Vagina (tissue), 2 donors: ENCODE data around the gene SPATA25. TPM values are rescaled to one million over a fixed set of nuclear protein-coding genes. Genes with fewer than 3 reads are reported as not detected.
A peak's percentile ranks its signal among the peaks of the same experiment; 100 is the strongest.

ENCODE experiments used
- DNase-seq, 2 donors: peaks; one replicate each; pipeline ENCODE4 v3.0.0-alpha.2; 2017; ENCODE audit errors: extremely low spot score in 2 of 2
- H3K27ac ChIP-seq: fragments of 200-600 bp; sonication (generic); one replicate; pipeline ENCODE4 v1.5.1; 2019
- H3K27me3 ChIP-seq: fragments of 200-600 bp; sonication (generic); one replicate; pipeline ENCODE4 v1.5.1; 2019
- H3K36me3 ChIP-seq, 2 donors: fragments of 200-600 bp; sonication (generic); one replicate each; pipeline ENCODE4 v1.5.1; 2017 to 2019
- H3K4me1 ChIP-seq: fragments of 200-600 bp; sonication (generic); one replicate; pipeline ENCODE4 v1.5.1; 2019
- H3K4me3 ChIP-seq, 2 donors: fragments of 200-600 bp; sonication (generic); 1 replicate in 1 of 2; 2 replicates in 1 of 2; pipeline ENCODE4 v1.5.1; 2016 to 2019
- H3K9me3 ChIP-seq: fragments of 200-600 bp; sonication (generic); one replicate; pipeline ENCODE4 v1.5.1; 2019
- CTCF ChIP-seq, 3 experiments: fragments of 450-650 bp in 2 of 3; fragments of 200-600 bp in 1 of 3; sonication (generic) in 1 of 3; IDR thresholded peaks; one replicate each; pipeline ENCODE4 v1.5.1; 2017 to 2019; ENCODE audit warnings: antibody characterized with exemption in 3 of 3, mild to moderate bottlenecking in 2 of 3, moderate library complexity in 2 of 3
- POLR2A ChIP-seq, 2 donors: fragments of 450-650 bp; IDR thresholded peaks; one replicate each; pipeline ENCODE4 v1.6.1; 2017; ENCODE audit warnings: antibody characterized with exemption in 2 of 2, mild to moderate bottlenecking in 2 of 2, moderate library complexity in 2 of 2
- POLR2AphosphoS5 ChIP-seq, 2 donors: sonication (generic); formaldehyde crosslinking; IDR thresholded peaks; one replicate each; pipeline ENCODE4 v1.9.0; 2017; ENCODE audit warnings: antibody characterized with exemption in 2 of 2, mild to moderate bottlenecking in 2 of 2, low read depth in 1 of 2; ENCODE audit not compliant: insufficient read depth in 1 of 2
- intact Hi-C: fragments of 100-400 bp; cut with DNase I; formaldehyde crosslinking; loops from one replicate; pipeline ENCODE4 v1.15.1; 2023
- total RNA-seq: library from RNA; depleted of rRNA; stranded (reverse); fragments of >200 nt; gene quantifications from one replicate; pipeline ENCODE4 v1.2.3, GENCODE V29; 2016

Gene SPATA25
- total RNA-seq, 1 donor from 2014 or later, result 7.1 TPM

GRCh38 chr20:45841407-45842129 lies 45.9 kb downstream of the SPATA25 start:
- TF ChIP-seq POLR2AphosphoS5 (IDR thresholded peaks at IDR 0.05; ENCODE audit: insufficient read depth in 1 of 2, low read depth in 1 of 2), result no peak
- TF ChIP-seq POLR2A (IDR thresholded peaks at IDR 0.05), result no peak
- TF ChIP-seq CTCF (IDR thresholded peaks at IDR 0.05), result no peak
- H3K36me3 ChIP-seq, result peaks cover 0 to 68% of the 10 kb centered on the region in 2 donors
- peaks cover 60% of the 10 kb centered on the region for H3K4me1 ChIP-seq

GRCh38 chr20:45840700-45841198 lies 46.7 kb downstream of the SPATA25 start:
- TF ChIP-seq POLR2A (IDR thresholded peaks at IDR 0.05), result no peak
- TF ChIP-seq POLR2AphosphoS5 (IDR thresholded peaks at IDR 0.05; ENCODE audit: insufficient read depth in 1 of 2, low read depth in 1 of 2), result no peak
- no peak for TF ChIP-seq CTCF (IDR thresholded peaks at IDR 0.05)
- Histone ChIP-seq H3K27ac (peak overlapping the region; percentile 56), H3K27me3 (no peaks in the 10 kb centered on the region), H3K9me3 (no peaks in the 10 kb centered on the region), H3K4me1 (peaks cover 68% of the 10 kb centered on the region), H3K4me3 (no peak overlapping the region), H3K36me3 (peaks cover 0 to 62% of the 10 kb centered on the region in 2 donors)
- intact Hi-C loops, result no loop called here
- no peak for DNase-seq

More at GRCh38 chr20:45841407-45842129, 45.9 kb downstream of the SPATA25 start:
- H3K4me3 ChIP-seq, result no peak overlapping the region
- H3K27me3 ChIP-seq, result no peaks in the 10 kb centered on the region
- intact Hi-C loops, result no loop called here
- no peaks in the 10 kb centered on the region for H3K9me3 ChIP-seq
- peak overlapping the region; percentile 56 for H3K27ac ChIP-seq
- DNase-seq, result no peak

GRCh38 chr20:45836841-45837240 lies 50.6 kb downstream of the SPATA25 start:
- H3K27me3 ChIP-seq, result no peaks in the 10 kb centered on the region
- TF ChIP-seq CTCF (IDR thresholded peaks at IDR 0.05), result no peak
- TF ChIP-seq POLR2A (IDR thresholded peaks at IDR 0.05), result no peak
- no peak for TF ChIP-seq POLR2AphosphoS5 (IDR thresholded peaks at IDR 0.05; ENCODE audit: insufficient read depth in 1 of 2, low read depth in 1 of 2)
- no peak for DNase-seq
- intact Hi-C loops, result no loop called here
- peak overlapping the region; percentile 99 for H3K27ac ChIP-seq
- H3K36me3 ChIP-seq, result peaks cover 0 to 37% of the 10 kb centered on the region in 2 donors
- peaks cover 76% of the 10 kb centered on the region for H3K4me1 ChIP-seq
- no peaks in the 10 kb centered on the region for H3K9me3 ChIP-seq
- H3K4me3 ChIP-seq, result peak overlapping the region; percentile 48 to 88

Other genes with a start within 250 kb of the SPATA25 start
- not detected for gene WFDC11, start 217.4 kb downstream of the SPATA25 start, total RNA-seq
- not detected for gene WFDC13, start 185.6 kb downstream of the SPATA25 start, total RNA-seq
- gene WFDC10B, start 182.6 kb downstream of the SPATA25 start, total RNA-seq, result not detected
- gene SPINT4, start 165.3 kb downstream of the SPATA25 start, total RNA-seq, result not detected
- gene WFDC3, start 95.7 kb downstream of the SPATA25 start, total RNA-seq, result not detected
- gene DNTTIP1, start 95.7 kb downstream of the SPATA25 start, total RNA-seq, result 33.6 TPM
- 7.6 TPM for gene UBE2C, start 75.0 kb downstream of the SPATA25 start, total RNA-seq
- not detected for gene TNNC2, start 60.3 kb downstream of the SPATA25 start, total RNA-seq
- gene SNX21, start 53.8 kb downstream of the SPATA25 start, total RNA-seq, result 145 TPM
- gene ACOT8, start 30.2 kb downstream of the SPATA25 start, total RNA-seq, result 50.6 TPM
- gene ZSWIM3, start 30.0 kb downstream of the SPATA25 start, total RNA-seq, result 2.9 TPM
- 4.2 TPM for gene ZSWIM1, start 6.4 kb downstream of the SPATA25 start, total RNA-seq
- 15.2 TPM for gene NEURL2, start 3.6 kb upstream of the SPATA25 start, total RNA-seq
- 114 TPM for gene CTSA, start 3.7 kb upstream of the SPATA25 start, total RNA-seq
- 292 TPM for gene PLTP, start 24.5 kb upstream of the SPATA25 start, total RNA-seq
- 36.6 TPM for gene PCIF1, start 47.1 kb upstream of the SPATA25 start, total RNA-seq
- 24.1 TPM for gene ZNF335, start 84.6 kb upstream of the SPATA25 start, total RNA-seq
- gene MMP9, start 121.3 kb upstream of the SPATA25 start, total RNA-seq, result 1.7 TPM
- not detected for gene SLC12A5, start 141.6 kb upstream of the SPATA25 start, total RNA-seq
- 33.9 TPM for gene NCOA5, start 202.3 kb upstream of the SPATA25 start, total RNA-seq
- 24.6 TPM for gene CD40, start 230.7 kb upstream of the SPATA25 start, total RNA-seq